SK-N-SH (cell line): Measurements from ENCODE around the gene DUSP1.
A peak's percentile ranks its signal among the peaks of the same experiment; 100 is the strongest.

Source experiments
- CTCF ChIP-seq: fragments of 200-600 bp; sonication (generic); IDR thresholded peaks from 2 replicates; pipeline ENCODE4 v1.6.1; 2017; ENCODE audit warnings: antibody characterized with exemption, mild to moderate bottlenecking, moderate library complexity
- EP300 ChIP-seq, 2 experiments: IDR thresholded peaks; 2 replicates each; pipeline versions ENCODE4 v1.4.0 to v1.6.1; 2012; ENCODE audit warnings: borderline replicate concordance in 1 of 2, low read depth in 1 of 2, low read length in 1 of 2
- EZH2phosphoT487 ChIP-seq: fragments of 200-600 bp; sonication (generic); IDR thresholded peaks from 2 replicates; pipeline ENCODE4 v1.6.1; 2017; ENCODE audit warnings: low read depth, mixed run types, mild to moderate bottlenecking, antibody characterized with exemption, moderate library complexity, borderline replicate concordance
- FOXM1 ChIP-seq: IDR thresholded peaks from 2 replicates; pipeline ENCODE4 v1.4.0; 2012; ENCODE audit warnings: low read depth, mild to moderate bottlenecking
- JUND ChIP-seq: IDR thresholded peaks from 2 replicates; pipeline ENCODE4 v1.4.0; 2012
- MAX ChIP-seq: IDR thresholded peaks from 2 replicates; pipeline ENCODE4 v1.4.0; 2012; ENCODE audit warnings: low read depth
- MXI1 ChIP-seq: IDR thresholded peaks from 2 replicates; pipeline ENCODE4 v1.6.1; 2012; ENCODE audit warnings: mild to moderate bottlenecking, low read depth, low read length, improper control_type of control experiment
- REST ChIP-seq: IDR thresholded peaks from 2 replicates; pipeline ENCODE4 v1.6.1; 2012; ENCODE audit warnings: mild to moderate bottlenecking, low read depth, low read length, moderate library complexity
- TAF1 ChIP-seq: IDR thresholded peaks from 2 replicates; pipeline ENCODE4 v1.6.1; 2012; ENCODE audit warnings: low read depth, mild to moderate bottlenecking, low read length, moderate library complexity, borderline replicate concordance
- USF1 ChIP-seq: IDR thresholded peaks from 2 replicates; pipeline ENCODE4 v1.4.0; 2012; ENCODE audit warnings: low read depth, borderline replicate concordance
- USF2 ChIP-seq: fragments of 150-350 bp; IDR thresholded peaks from 2 replicates; pipeline ENCODE4 v1.6.1; 2017; ENCODE audit warnings: antibody characterized with exemption, low read length, low read depth, borderline replicate concordance

GRCh38 chr5:172816925-172817562 lies 46.0 kb upstream of the DUSP1 start:
- TF ChIP-seq CTCF (no peak), EP300 (IDR thresholded peaks at IDR 0.05; ENCODE audit: borderline replicate concordance in 1 of 2, low read depth in 1 of 2, low read length in 1 of 2) (no peak), TAF1 (no peak), JUND (peak; percentile 76), FOXM1 (no peak), MAX (no peak), MXI1 (no peak), USF1 (no peak), REST (no peak), EZH2phosphoT487 (no peak), USF2 (no peak)
